Femur (tissue), 1 donor: ENCODE data around the gene CTDNEP1.

Source experiments
- DNase-seq: peaks from one replicate; pipeline ENCODE4 v3.0.0-alpha.2; 2017

CTDNEP1 gene

GRCh38 chr17:7226721-7227710 lies 24.5 kb downstream of the CTDNEP1 start:
- no peak for DNase-seq

DNA sequence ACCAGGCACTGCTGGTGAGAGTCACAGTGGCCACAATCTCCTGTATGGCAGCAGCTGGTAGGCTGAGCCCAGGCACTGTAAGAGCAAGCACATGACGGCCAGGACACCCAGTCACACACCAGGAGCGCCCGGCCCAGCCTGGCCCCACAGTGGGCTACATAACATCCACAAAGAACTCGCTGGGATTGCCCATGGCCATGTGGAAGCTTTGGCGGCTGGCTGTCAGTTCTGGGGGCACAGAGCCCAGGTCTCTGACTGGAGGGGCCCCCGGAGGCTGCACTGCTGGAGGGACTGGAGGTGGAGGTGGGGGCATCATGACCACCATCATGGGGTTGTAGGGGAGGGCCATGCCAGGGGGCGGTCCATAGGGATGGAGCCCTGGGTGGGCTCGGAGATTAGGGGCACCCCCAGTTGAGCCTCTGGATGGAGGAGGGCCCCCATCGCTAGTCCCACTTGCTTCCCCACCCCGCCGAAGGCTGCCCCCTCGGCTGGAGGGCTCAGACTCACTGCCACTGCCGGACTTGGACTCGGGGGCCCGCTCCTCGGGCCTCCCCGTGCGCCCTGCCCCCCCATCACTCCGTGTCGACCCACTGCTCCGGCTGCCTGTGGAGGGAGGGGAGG lies 25.7 kb downstream of the CTDNEP1 start:
- no peak for DNase-seq

GRCh38 chr17:7224661-7225111 lies 26.8 kb downstream of the CTDNEP1 start:
- DNase-seq: no peak

DNA sequence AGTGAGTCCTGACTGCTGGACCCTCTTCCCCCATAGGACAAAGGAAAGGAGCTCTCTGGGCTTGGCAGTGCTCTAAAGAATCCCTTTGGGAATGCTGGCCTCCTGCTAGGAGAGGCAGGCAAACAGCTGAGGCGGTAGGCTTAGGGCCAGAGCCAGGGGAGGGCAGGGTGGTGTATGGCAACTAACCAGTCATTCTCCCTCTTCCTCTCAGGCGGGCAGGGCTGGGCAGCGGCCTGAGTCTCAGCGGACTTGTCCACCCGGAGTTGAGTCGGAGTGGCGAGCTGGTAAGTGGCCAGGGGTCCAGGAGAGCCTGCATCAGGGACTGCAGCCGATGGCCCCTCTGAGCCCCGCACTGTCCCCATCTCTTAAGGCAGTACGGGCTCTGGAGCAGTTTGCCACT lies 27.4 kb downstream of the CTDNEP1 start:
- no peak for DNase-seq

DNA sequence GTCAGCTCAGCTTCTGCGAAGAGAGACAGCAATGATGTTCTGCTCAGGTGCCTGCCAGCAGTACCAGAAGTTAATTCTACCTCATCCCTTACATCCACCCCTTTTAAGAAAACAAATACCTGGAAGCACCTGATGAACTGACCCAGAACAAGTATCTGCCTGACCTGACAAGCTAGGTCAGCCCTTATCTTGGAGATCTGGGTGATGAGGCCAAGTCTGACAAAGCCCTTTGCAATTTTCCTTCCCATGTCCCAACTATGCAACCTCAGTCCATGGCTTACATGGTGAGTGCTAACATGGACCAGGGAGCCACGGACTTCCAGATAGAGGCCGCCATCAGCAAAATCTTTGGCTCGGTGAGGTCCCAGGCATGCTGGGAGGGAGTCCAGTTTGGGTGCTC lies 28.2 kb downstream of the CTDNEP1 start:
- DNase-seq: no peak

GRCh38 chr17:7222972-7223292 lies 28.6 kb downstream of the CTDNEP1 start:
- peak; percentile 26 for DNase-seq

DNA sequence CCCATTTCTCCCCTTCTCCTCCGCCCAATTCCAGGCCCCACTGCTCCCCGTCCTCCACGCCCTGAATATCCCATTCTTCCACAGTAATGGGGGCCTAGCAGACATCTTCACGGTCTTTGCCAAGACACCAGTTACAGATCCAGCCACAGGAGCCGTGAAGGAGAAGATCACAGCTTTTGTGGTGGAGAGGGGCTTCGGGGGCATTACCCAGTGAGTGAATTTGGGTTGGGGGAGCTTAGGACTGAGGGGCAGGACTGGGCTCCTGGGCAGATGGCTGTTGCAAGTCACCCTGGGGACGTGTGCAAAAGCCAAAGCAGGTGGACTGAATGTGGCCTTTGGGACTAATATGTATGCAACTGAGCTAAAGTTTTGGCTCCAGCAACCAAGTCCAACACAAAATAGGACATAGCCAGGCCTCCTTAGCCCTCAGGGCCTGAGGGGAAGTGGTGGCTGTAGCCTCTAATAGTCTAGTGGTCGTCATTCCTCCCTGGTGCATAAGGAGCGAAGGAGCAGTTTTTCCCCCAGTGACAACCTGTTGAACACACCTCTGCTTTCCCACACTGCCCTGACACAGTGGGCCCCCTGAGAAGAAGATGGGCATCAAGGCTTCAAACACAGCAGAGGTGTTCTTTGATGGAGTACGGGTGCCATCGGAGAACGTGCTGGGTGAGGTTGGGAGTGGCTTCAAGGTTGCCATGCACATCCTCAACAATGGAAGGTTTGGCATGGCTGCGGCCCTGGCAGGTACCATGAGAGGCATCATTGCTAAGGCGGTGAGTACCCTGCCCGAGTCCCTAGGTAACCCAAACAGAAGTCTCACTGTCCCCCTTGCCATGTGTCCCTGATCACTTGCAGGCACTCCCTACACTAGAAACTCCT lies 29.2 kb downstream of the CTDNEP1 start:
- DNase-seq: peak; percentile 30

- peak; percentile 26 for DNase-seq
These were observed 30.0 kb downstream of the CTDNEP1 start for GRCh38 chr17:7221278-7222092.

DNA sequence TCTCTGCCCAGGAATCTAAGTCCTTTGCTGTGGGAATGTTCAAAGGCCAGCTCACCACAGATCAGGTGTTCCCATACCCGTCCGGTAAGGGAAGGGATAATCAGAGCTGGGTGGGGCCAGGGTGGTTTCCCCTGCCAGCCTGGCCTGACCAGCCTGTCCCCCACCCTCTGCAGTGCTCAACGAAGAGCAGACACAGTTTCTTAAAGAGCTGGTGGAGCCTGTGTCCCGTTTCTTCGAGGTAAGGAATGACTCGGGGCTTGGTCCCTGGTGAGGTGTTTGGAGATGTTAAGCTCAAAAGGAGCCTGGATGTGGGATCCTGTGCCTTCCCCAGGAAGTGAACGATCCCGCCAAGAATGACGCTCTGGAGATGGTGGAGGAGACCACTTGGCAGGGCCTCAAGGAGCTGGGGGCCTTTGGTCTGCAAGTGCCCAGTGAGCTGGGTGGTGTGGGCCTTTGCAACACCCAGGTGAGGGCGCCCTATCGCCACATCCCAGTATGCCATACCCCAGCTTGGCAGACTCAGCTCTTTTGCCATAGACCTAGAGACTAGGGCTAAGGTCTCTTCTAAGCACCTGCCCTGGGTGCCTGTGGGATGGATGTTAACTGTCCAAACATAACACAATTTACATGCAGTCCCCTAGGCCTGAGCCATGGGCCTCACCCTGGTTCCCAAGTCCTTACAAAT lies 30.8 kb downstream of the CTDNEP1 start:
- DNase-seq: peak; percentile 69

- peak; percentile 95 for DNase-seq
These were observed 31.5 kb downstream of the CTDNEP1 start, which contains the start of the genes ACADVL and DLG4 for GRCh38 chr17:7219812-7220592. Gene ACADVL, plus strand, starts transcription at chr17:7219938. Its CDS starts 47 bp downstream, at chr17:7219985. Gene DLG4, minus strand, starts transcription at chr17:7219836.

- no peak for DNase-seq
These were observed 32.2 kb downstream of the CTDNEP1 start for GRCh38 chr17:7219229-7219811.

- DNase-seq: no peak
These were observed 32.8 kb downstream of the CTDNEP1 start for GRCh38 chr17:7218758-7219157.

DNA sequence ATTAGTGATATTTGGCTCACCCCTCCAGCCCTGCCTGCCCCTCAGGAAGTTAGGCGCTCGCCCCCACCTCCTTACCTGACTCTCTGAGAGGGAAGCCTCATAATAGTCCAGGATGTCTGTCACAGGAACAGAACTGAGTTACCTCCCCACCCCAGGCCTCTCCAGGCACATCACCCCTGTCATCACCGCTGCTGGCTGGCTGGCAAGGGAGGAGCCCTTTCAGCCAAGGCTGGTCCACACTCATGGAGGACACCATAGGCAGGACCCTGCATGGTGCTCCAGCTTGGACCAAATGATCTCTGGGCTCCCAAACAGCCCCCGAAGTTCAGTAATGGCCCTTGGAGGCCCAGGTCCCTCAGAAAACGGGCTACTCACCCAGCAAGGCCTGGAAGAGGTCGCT lies 33.4 kb downstream of the CTDNEP1 start:
- DNase-seq: no peak

- peak; percentile 89 for DNase-seq
These were observed 34.2 kb downstream of the CTDNEP1 start for GRCh38 chr17:7217113-7217987.

DNA sequence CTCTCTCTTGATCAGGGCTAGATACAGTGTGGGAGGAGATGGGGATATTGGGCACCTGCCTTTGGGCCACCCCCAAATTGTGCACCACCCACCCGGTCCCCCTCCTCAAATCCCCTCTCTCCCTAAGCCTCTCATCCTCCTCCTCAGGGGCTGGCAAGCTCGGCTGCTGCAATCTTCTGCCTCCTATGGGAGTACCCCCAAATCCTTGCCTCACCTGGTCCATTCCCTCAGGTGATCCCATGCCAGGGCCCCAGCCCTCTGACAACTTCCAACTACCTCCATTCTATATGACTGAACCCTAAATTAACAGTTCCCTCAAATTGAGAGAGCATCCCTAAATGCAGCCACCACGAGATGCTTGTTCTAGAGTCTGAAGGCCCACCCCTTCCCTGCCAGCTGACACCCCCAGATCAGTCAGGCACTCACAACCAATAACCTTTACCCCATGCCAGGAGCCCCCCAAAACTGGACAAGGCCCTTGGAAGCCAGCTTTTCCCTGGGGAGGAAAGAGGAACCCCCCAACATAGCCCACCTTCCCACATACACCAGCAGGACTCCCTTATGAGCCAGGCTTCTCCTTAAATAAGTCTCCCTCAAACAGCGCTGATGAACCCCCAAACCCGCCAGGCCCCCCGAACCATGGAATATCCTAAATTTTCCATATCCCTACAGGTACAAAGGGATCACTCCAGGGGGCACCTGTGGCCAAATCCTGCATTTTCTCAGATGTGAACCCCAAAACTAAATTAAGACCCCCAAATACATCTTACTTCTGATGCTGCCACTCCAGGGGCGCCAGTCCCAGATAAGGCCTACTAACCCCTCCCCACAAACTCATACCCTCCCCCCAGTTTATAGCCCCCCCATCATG lies 35.1 kb downstream of the CTDNEP1 start:
- no peak for DNase-seq

- peak; percentile 66 for DNase-seq
These were observed 35.8 kb downstream of the CTDNEP1 start for GRCh38 chr17:7215652-7216180.

- DNase-seq: no peak
These were observed 36.3 kb downstream of the CTDNEP1 start for GRCh38 chr17:7215136-7215638.
